ENCODE data around the gene PTPN9. TPM values are rescaled to one million over a fixed set of nuclear protein-coding genes. Genes with fewer than 3 reads are reported as not detected.
"Not testable (repeated sequence)": the region's sequence is repeated elsewhere in the genome, so short reads cannot be mapped to it uniquely, and the experiment has no call there.

Gene PTPN9
- total RNA-seq, 1 donor from 2014 or later, result 36.2 TPM

DNA sequence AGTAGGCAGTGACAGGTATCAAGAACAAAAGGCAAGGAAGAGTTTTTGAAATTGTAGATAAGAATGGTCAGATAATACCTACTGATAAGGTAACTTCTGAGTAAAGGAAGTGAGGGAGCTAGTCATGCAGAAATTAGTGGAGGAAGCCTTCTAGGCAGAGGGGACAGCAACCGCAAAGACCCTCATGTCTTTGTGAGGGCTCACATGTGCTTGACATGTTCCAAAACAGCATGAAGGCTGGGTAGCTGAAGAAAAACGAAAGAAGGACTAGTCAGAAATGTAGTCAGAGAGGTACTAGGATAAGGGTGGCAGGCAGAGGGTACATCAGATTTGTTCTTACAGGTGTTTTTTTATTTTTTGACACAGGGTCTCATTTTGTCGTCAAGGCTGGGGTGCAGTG lies 133.0 kb downstream of the PTPN9 start:
- Mint-ChIP-seq H3K9me3 (no peaks in the 10 kb centered on the region), H3K4me3 (no peak overlapping the region)

DNA sequence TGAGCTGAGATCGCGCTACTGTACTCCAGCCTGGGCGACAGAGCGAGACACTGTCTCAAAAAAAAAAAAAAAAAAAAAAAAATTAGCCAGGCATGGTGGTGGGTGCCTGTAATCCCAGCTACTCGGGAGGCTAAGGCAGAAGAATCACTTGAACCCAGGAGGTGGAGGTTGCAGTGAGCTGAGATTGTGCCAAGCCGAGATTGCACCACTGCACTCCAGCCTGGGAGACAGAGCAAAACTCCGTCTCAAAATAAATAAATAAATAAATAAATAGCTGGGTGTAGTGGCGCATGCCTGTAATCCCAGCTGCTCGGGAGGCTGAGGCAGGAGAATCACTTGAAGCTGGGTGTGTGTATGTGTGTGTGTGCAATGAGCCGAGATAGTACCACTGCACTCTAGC lies 133.8 kb downstream of the PTPN9 start:
- H3K9me3 Mint-ChIP-seq; H3K27ac Mint-ChIP-seq; H3K4me3 Mint-ChIP-seq; H3K27me3 Mint-ChIP-seq (ENCODE audit: low read depth); DNase-seq (ENCODE audit: low spot score in 2 of 2, unreplicated experiment in 2 of 2): not testable (repeated sequence)
- Mint-ChIP-seq H3K36me3 (peaks cover 13% of the 10 kb centered on the region), H3K4me1 (peaks cover 15% of the 10 kb centered on the region)

More for the DNA sequence above, 133.0 kb downstream of the PTPN9 start:
- Mint-ChIP-seq H3K4me1 (peaks cover 15% of the 10 kb centered on the region), H3K27me3 (ENCODE audit: low read depth) (no peaks in the 10 kb centered on the region), H3K27ac (no peak overlapping the region), H3K36me3 (peaks cover 11% of the 10 kb centered on the region)
- DNase-seq (ENCODE audit: low spot score in 2 of 2, unreplicated experiment in 2 of 2), result no peak
- no peak for TF ChIP-seq CTCF (IDR thresholded peaks at IDR 0.05; ENCODE audit: unreplicated experiment)

DNA sequence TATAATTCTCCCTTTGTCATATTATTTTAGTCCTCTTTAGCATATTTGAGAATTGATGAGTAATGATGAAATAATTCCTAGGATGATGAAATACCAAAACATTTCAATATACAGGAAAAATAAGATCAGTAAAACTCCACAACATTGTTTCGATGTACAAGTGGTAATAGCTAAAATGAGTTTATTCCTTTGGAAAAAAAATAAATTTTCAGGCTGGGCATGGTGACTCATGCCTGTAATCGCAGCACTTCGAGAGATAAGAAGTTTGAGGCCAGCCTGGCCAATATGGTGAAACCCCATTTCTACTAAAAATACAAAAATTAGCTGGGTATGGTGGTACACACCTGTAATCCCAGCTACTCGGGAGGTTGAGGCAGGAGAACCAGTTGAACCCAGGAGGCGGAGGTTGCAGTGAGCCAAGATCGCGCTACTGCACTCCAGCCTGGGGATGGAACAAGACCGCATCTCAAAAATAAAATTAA lies 135.1 kb downstream of the PTPN9 start:
- H3K27ac Mint-ChIP-seq; H3K27me3 Mint-ChIP-seq (ENCODE audit: low read depth); H3K4me3 Mint-ChIP-seq; DNase-seq (ENCODE audit: low spot score in 2 of 2, unreplicated experiment in 2 of 2); H3K9me3 Mint-ChIP-seq; H3K4me1 Mint-ChIP-seq: not testable (repeated sequence)
- H3K36me3 Mint-ChIP-seq, result peaks cover 14% of the 10 kb centered on the region

DNA sequence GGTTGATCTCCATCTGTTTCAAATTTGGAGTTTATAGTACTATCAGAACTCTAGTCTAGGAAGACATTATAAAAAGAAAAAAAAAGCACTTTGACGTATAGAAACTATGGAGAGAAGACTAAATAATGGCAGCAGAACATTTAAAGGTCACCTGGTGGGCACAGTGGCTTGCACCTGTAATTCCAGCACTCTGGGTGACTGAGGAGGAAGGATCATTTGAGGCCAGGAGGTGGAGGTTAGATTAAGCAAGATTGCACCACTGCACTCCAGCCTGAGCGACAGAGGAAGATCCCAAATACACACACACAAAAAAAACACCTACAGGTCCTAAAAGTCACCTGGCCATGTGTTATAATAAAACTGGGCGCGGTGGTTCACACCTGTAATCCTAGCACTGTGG lies 141.4 kb downstream of the PTPN9 start:
- no peak for TF ChIP-seq CTCF (IDR thresholded peaks at IDR 0.05; ENCODE audit: unreplicated experiment)
- Mint-ChIP-seq H3K27ac (peak overlapping the region; percentile 17), H3K9me3 (no peaks in the 10 kb centered on the region), H3K27me3 (ENCODE audit: low read depth) (no peaks in the 10 kb centered on the region), H3K4me3 (no peak overlapping the region), H3K36me3 (peaks cover 18% of the 10 kb centered on the region), H3K4me1 (peaks cover 10% of the 10 kb centered on the region)
- DNase-seq (ENCODE audit: low spot score in 2 of 2, unreplicated experiment in 2 of 2), result no peak

DNA sequence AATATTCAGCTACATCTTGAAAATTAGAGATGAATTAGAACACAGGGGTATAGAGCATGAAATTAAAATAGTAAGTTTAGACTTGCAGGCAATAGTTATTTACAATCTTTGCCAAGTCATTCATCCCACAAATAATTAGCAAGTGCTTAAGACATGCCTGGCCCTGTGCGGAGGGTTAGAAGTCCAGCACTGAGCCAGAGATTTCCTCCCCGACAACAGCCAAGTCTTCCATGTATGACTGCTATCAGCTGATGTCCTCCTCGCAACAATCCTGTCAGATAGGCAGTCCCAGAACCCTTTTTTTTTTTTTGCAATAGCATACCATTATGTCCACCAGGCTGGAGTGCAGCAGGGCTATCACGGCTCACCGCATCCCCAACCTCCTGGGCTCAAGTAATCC lies 142.2 kb downstream of the PTPN9 start:
- Mint-ChIP-seq H3K27me3 (ENCODE audit: low read depth) (no peaks in the 10 kb centered on the region), H3K36me3 (peaks cover 18% of the 10 kb centered on the region), H3K9me3 (no peaks in the 10 kb centered on the region), H3K4me1 (peaks cover 10% of the 10 kb centered on the region), H3K4me3 (no peak overlapping the region), H3K27ac (peak overlapping the region; percentile 21)
- no peak for DNase-seq (ENCODE audit: low spot score in 2 of 2, unreplicated experiment in 2 of 2)
- TF ChIP-seq CTCF (IDR thresholded peaks at IDR 0.05; ENCODE audit: unreplicated experiment), result no peak

GRCh38 chr15:75431682-75432081 lies 147.4 kb downstream of the PTPN9 start:
- Mint-ChIP-seq H3K4me1 (peaks cover 5% of the 10 kb centered on the region), H3K27me3 (ENCODE audit: low read depth) (no peaks in the 10 kb centered on the region), H3K36me3 (peaks cover 14% of the 10 kb centered on the region), H3K9me3 (no peaks in the 10 kb centered on the region), H3K4me3 (no peak overlapping the region), H3K27ac (peak overlapping the region; percentile 35)
- TF ChIP-seq CTCF (IDR thresholded peaks at IDR 0.05; ENCODE audit: unreplicated experiment), result no peak
- no peak for DNase-seq (ENCODE audit: low spot score in 2 of 2, unreplicated experiment in 2 of 2)

- no peak for TF ChIP-seq CTCF (IDR thresholded peaks at IDR 0.05; ENCODE audit: unreplicated experiment)
- H3K36me3 Mint-ChIP-seq, result peaks cover 14% of the 10 kb centered on the region
- H3K4me3 Mint-ChIP-seq, result no peak overlapping the region
- no peaks in the 10 kb centered on the region for H3K9me3 Mint-ChIP-seq
- no peaks in the 10 kb centered on the region for H3K27me3 Mint-ChIP-seq (ENCODE audit: low read depth)
- H3K4me1 Mint-ChIP-seq, result peaks cover 5% of the 10 kb centered on the region
- DNase-seq (ENCODE audit: low spot score in 2 of 2, unreplicated experiment in 2 of 2), result no peak
- H3K27ac Mint-ChIP-seq, result peak overlapping the region; percentile 35
These were observed 147.8 kb downstream of the PTPN9 start for GRCh38 chr15:75431270-75431669.

Measured in mesothelial cell of epicardium (in vitro differentiated cells).